Measurements from ENCODE around the gene DCUN1D1. TPM values are rescaled to one million over a fixed set of nuclear protein-coding genes. Genes with fewer than 3 reads are reported as not detected.

The DCUN1D1 gene
- total RNA-seq (2014; rRNA removed; shearing (Covaris generic)), result 12.7 and 19.4 TPM in 2 replicates
- 43.9 and 44.0 TPM in 2 replicates for total RNA-seq (2022)
- percentile 88 among the genes with signal in this experiment for Bru-seq, nascent RNA
- BruChase-seq, experiment 1, labeled RNA remaining after a 6-hour chase, result percentile 91 among the genes with signal in this experiment
- BruChase-seq, experiment 2, labeled RNA remaining after a 2-hour chase, result percentile 96 among the genes with signal in this experiment
- long read RNA-seq, full-length matches to known transcripts, result 9 of 30 reads
- long read RNA-seq, partial matches to known transcripts, result 5 of 30 reads
- long read RNA-seq, other reads (novel, unspliced or antisense), result 16 of 30 reads

DNA sequence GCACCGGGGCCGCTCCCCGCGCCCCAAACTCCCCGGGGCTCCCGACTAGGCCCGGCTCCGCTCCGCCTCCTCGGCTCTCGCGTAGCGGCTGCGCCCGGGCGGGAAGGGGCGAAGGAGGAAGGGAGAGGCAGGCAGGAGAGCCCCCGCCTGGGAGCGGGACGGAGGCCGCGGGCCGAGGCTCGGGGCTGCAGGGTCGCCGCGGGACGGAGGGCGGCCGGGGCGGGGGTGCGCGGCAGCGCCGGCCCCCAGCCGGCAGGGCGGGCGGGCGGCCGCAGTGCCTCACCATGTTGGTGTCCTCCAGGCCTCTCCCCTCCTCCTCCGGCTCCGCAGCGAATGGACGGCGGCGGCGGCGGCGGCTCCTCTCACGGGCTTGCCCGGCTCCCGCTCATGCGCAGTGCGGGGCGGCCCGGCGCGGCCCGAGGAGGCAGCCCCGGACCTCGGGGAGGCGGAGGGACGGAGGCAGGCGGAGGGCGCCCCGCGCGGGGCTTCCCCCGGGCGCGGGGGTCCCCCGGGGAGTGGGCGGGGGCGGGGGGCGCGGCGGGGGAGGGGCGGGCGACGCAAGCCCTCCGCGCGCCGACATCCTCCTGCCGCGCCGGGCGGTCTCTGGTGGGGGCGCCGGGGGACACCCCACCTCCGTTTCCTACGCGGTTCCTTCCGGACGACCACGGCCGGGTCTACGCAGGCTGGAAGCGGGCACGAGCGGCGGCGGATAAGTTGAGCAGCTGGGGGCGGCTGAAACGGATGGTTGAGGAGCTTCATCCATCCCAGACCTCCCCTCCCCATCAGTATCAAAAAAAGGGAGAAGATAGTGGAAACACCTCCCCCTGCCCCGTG lies at the start of gene DCUN1D1:
Gene DCUN1D1 (minus strand): TSS at position 335 of the 834 bp plus-strand sequence. CDS start 49 bp downstream, at position 286.
- peaks cover 22% of the 10 kb centered on the region; the same call in 1 of the 2 replicates for H4K20me1 ChIP-seq (ENCODE audit: insufficient read depth, low read length)
- no peaks in the 10 kb centered on the region for H3K36me3 ChIP-seq (ENCODE audit: insufficient read depth, low read length)
- H3K4me2 ChIP-seq (ENCODE audit: low read length), result peak within 1 kb of the TSS; percentile 95
- TF ChIP-seq, protein P1, sequence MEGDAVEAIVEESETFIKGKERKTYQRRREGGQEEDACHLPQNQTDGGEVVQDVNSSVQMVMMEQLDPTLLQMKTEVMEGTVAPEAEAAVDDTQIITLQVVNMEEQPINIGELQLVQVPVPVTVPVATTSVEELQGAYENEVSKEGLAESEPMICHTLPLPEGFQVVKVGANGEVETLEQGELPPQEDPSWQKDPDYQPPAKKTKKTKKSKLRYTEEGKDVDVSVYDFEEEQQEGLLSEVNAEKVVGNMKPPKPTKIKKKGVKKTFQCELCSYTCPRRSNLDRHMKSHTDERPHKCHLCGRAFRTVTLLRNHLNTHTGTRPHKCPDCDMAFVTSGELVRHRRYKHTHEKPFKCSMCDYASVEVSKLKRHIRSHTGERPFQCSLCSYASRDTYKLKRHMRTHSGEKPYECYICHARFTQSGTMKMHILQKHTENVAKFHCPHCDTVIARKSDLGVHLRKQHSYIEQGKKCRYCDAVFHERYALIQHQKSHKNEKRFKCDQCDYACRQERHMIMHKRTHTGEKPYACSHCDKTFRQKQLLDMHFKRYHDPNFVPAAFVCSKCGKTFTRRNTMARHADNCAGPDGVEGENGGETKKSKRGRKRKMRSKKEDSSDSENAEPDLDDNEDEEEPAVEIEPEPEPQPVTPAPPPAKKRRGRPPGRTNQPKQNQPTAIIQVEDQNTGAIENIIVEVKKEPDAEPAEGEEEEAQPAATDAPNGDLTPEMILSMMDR (conservative IDR thresholded peaks at IDR 0.05; ENCODE audit: low read length), result no peak
- no peak for TF ChIP-seq EZH2phosphoT487 (IDR thresholded peaks at IDR 0.05; ENCODE audit: borderline replicate concordance, low read depth, low read length)
- H3K9me2 ChIP-seq (ENCODE audit: insufficient read depth, low read length), result no peaks in the 10 kb centered on the region
- H2AFZ ChIP-seq (ENCODE audit: low read length), result peak within 1 kb of the TSS; percentile 93
- peak within 1 kb of the TSS; percentile 91 for H3K4me3 ChIP-seq (ENCODE audit: low read depth, low read length, poor library complexity, severe bottlenecking)
- CTCF ChIA-PET (ENCODE audit: unreplicated experiment), result interaction anchor here (1.1 kb wide), 1 partner anchor 21 kb away, joined by 4 read pairs; no protein-coding TSS in a partner anchor
- H3K79me2 ChIP-seq (ENCODE audit: insufficient read depth, low read depth, low read length), result peaks cover 43% of the 10 kb centered on the region
- H3K4me1 ChIP-seq (ENCODE audit: insufficient read depth, low read length, poor library complexity, severe bottlenecking), result peaks cover 37% of the 10 kb centered on the region
- H3K27ac ChIP-seq (ENCODE audit: low read depth, low read length, poor library complexity, severe bottlenecking), result peak within 1 kb of the TSS; percentile 50
- intact Hi-C loops (cut with micrococcal nuclease; ENCODE audit: unreplicated experiment), result no loop called here
- POLR2A ChIA-PET, result interaction anchor here (0.5 to 1.5 kb wide), 3 partner anchors 10 to 1165 kb away, joined by 3 to 6 read pairs (median 3); no protein-coding TSS in a partner anchor
- peak; percentile 85 for DNase-seq (ENCODE audit: low spot score)
- no peaks in the 10 kb centered on the region for H3K9me3 ChIP-seq (ENCODE audit: low read length)
- BruUV-seq (replicated peaks), result no TSS peak

- ChIA-PET POLR2A (interaction anchor here (1.2 kb wide), 2 partner anchors 10 to 23 kb away, joined by 3 to 4 read pairs; no protein-coding TSS in a partner anchor), CTCF (ENCODE audit: unreplicated experiment) (no interaction called here)
- Histone ChIP-seq H3K36me3 (ENCODE audit: insufficient read depth, low read length) (peaks cover 81% of the 10 kb centered on the region), H3K9me3 (ENCODE audit: low read length) (no peaks in the 10 kb centered on the region), H4K20me1 (ENCODE audit: insufficient read depth, low read length) (no peaks in the 10 kb centered on the region), H3K27ac (ENCODE audit: low read depth, low read length, poor library complexity, severe bottlenecking) (no peak overlapping the region), H3K79me2 (ENCODE audit: insufficient read depth, low read depth, low read length) (no peaks in the 10 kb centered on the region), H3K4me3 (ENCODE audit: low read depth, low read length, poor library complexity, severe bottlenecking) (no peak overlapping the region), H3K4me2 (ENCODE audit: low read length) (no peak overlapping the region), H3K9me2 (ENCODE audit: insufficient read depth, low read length) (no peaks in the 10 kb centered on the region), H3K4me1 (ENCODE audit: insufficient read depth, low read length, poor library complexity, severe bottlenecking) (no peaks in the 10 kb centered on the region), H2AFZ (ENCODE audit: low read length) (no peak overlapping the region)
- no TSS peak for BruUV-seq (replicated peaks)
- intact Hi-C loops (cut with micrococcal nuclease; ENCODE audit: unreplicated experiment), result no loop called here
- TF ChIP-seq, protein P1 (conservative IDR thresholded peaks at IDR 0.05; ENCODE audit: low read length), result no peak
- TF ChIP-seq EZH2phosphoT487 (IDR thresholded peaks at IDR 0.05; ENCODE audit: borderline replicate concordance, low read depth, low read length), result no peak
- no peak for DNase-seq (ENCODE audit: low spot score)
Measured at GRCh38 chr3:183028416-183028815, 48.1 kb upstream of the DCUN1D1 start.
